GM19328 (cell line): ENCODE data around the gene GLIPR1L1.
"Not testable (repeated sequence)": the region's sequence is repeated elsewhere in the genome, so short reads cannot be mapped to it uniquely, and the experiment has no call there.

ENCODE experiments used
- ATAC-seq: cut with Tn5 transposase; IDR thresholded peaks from one replicate; pipeline ENCODE4 v1.9.1; 2021; ENCODE audit warnings: mild to moderate bottlenecking, moderate library complexity; ENCODE audit not compliant: unreplicated experiment

The GLIPR1L1 gene, protein sequence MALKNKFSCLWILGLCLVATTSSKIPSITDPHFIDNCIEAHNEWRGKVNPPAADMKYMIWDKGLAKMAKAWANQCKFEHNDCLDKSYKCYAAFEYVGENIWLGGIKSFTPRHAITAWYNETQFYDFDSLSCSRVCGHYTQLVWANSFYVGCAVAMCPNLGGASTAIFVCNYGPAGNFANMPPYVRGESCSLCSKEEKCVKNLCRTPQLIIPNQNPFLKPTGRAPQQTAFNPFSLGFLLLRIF

DNA sequence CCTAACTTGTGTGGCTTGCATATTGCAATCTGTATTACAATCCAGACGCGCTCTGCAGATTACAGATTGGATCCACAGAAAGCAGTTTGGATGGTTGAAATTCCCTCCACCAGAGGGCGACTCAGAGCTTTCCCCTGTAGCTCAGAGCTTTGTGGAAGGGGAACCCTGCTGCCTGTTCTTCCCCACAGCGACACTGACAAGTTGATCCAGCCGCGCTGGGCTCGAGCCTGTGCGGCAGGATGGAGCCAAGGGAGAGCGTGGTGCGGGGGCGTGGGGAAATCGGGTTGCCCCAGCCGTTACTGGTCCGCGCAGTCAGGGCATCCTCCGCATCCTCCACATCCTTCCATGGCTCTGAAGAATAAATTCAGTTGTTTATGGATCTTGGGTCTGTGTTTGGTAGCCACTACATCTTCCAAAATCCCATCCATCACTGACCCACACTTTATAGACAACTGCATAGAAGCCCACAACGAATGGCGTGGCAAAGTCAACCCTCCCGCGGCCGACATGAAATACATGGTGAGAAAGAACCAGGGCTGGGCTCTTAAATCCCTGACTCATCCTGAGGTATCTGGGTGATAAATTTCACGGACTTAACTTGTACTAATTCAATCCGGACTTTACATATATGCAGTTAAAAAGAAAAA, at the start of gene GLIPR1L1:
Gene GLIPR1L1 (plus strand): TSS at position 287 of the 647 bp plus-strand sequence. CDS start 59 bp downstream, at position 346.
- peak; percentile 52 for ATAC-seq

DNA sequence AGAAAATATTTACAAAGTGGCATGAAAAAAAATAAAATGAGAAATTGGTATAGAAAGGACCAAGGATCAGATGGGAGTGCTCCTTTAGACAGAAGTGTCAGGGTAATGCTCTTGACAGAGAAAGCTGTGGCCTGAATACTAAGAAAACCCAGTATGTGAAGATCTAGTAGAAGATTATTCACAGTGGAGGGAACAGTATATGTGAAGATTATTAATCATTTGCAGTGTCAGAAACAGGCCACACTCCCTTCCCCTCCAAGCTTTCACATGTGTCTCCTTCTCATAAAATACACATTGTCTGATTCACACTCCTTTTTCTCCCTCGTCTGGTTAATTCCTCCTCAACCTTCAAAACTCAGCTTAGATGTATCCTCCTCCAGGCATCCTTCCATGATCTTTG, 45.6 kb upstream of the GLIPR1L1 start:
- ATAC-seq, result no peak

DNA sequence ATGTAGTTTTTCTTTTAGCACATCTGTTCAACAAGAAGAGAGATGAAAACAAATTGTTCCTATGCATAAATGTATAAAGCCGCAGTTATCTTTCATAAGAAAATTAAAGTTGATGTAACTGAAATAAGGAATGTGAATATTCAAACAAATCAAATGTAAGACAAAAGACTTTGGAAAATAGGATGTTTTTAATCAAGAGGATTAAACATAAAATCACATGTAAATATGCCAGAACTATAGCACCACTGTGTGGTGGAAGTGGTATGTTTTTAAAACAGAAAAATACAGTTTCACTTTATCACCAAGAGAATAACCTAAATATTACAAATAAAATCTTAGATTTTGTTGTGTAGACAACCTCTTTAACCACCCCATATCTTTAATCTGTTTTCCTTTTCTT, 44.7 kb upstream of the GLIPR1L1 start:
- ATAC-seq, result no peak

DNA sequence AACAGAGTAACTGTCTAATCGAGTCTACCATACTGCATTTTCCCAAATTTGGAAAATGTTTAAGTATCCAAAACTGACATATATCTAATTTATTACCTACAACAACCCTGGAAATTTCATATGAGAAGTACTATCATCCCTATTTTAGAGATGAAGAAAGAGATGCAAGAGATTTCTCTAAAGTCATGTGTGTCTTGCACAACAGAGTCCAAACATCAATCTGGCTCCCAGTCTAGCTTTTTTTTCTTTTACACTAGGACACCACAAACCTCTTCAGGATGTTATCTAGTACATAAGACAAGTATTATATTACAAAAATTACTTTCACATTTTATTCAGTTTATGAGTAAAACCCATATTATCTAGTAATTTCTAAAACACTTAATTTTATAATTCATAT, 43.5 kb upstream of the GLIPR1L1 start:
- ATAC-seq, result no peak

DNA sequence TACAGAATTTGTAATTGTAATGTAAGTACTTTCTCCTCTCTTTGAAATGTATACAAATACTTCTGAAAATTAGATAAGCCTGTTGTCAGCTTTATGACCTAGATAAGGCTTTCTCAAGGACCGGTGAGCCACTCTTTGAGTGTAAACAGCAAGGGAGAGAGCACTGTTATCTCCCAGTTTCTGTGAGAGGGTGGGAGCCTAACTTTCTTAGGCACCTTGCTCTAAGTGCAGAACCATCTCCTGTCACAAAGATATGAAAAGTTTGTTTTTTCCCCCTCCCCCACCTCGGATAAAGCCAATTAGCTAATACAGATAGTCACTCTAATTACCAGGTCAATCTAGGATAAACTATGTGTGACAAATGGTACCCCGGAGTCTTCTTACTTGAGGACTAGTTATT, 40.1 kb upstream of the GLIPR1L1 start:
- ATAC-seq, result no peak

DNA sequence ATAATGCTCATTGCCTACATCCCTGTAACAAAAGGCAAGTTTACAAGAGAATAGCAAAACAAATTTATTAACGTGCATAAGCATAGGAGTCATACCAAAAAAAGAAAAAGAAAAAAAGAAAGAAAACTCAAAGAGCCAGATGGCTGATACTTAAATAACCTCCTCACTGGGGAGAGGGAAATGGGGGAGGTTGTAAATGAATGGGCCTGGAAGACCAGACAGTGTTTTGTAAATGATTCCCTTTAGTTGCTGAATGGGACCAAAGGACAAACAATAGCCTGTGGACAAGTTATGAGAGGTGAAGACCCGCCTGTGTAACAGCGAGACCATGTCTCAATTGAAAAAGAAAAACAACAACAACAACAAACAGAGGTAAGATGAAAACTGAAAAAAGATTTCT, 39.7 kb upstream of the GLIPR1L1 start:
- no peak for ATAC-seq

DNA sequence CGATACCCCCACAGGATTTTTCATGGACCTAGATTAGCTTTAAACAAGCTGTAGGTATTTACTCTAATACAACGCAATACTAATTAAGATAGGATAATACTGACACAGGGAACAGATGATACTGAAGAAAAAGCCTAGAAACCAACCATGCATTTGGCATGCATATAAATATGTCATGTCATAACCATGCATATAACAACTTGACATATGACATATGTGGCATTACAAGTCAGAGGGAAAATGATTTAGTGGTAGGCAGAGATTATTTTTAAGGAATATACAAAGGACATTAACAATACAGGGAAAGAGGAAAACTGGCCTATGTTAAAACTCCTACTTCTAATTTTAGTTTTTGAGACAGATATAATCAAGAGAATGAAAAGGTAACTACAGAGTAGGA, 32.2 kb upstream of the GLIPR1L1 start:
- ATAC-seq, result no peak

DNA sequence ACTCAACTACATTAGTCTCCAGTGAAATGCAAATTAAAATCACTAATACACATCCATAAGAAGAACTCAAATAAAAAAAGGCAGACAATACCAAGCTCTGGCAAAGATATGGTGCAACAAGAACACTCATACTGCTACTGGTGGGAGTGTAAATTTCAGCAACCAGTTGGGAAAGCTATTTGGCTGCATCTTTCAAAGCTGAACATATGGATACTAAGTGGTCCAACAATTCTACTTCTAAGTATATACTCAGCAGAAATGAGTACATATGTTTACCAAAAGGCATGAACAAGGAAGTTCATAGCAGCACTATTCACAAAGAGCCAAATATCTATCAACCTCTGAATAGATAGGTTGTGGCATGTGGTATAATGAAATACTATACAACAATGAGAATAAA, 31.7 kb upstream of the GLIPR1L1 start:
- ATAC-seq, result no peak

DNA sequence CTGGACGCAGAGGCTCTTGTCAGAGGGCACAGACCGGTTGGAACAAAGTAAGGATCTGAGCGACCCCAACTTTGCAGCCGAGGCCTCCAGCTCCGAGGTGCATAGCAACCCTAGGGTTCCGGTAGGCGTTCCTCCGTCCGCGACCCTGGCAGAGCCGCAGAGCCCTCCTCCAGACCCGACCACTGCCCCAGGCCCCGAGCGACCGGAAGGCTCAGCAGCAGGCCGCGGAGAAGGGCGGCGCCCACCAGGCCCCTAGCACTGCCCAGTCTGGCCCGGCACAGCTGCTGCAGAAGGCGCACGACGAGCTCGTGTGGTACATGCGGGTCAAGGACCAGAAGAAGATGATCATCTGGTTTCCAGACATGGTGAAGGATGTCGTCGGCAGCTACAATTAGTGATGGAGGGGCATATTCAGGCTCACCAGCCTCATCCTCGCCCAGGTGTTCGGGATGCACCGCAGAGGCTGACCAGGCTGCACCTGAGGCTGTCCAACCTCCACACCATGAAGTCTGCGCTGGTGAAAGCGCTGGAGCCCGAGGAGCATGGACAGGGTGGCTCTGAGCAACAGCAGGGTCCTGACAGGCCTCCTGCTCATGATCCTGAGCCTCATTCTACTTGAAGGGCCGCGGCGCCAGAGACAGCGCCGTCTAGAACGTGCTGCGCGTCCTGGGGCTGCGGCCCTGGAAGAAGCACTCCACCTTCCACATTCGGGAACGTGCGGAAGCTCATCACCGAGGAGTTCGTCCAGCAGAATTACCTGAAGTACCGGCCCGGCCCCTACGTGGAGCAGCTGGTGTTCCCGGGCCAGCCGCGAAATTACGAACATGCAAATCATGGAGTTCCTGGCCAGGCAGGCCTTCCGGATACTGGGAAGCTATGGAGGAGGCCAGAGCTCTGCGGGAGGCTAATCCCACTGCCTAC, 28.8 kb upstream of the GLIPR1L1 start:
- no peak for ATAC-seq

DNA sequence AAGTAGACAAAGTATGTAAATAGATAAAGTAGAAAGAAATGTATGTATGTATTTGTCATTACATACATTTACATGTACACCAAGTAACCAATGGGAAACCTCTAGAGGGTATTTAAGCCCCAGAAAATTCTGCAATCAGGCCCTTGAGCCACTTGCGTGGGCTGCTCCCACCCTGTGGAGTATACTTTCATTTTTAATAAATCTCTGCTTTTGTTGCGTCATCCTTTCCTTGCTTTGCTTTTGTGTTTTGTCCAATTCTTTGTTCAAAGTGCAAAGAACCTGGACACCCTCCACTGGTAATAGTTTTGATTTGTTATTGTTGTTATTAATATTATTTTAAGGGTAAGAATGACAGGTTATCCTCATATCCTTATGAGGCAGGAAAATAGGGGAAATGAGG, 26.2 kb upstream of the GLIPR1L1 start:
- no peak for ATAC-seq

DNA sequence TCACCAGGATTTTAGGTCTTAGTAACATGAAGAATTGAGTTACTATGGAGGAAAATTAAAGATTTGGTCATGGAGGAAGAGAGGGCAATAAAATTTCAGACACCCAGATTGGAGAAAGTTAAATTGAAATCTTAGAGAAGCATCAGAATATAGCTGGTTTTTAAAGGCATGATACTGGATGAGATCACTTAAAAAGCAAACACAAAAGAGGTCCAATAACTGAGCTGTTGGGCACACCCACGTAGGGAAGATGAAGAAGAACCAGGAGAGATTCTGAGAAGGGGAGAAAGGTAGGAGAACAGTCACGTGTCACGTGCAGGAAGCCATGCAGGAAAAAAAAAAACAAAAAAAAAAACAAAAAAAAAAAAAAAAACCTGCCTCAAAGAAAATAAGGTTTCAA, 23.1 kb upstream of the GLIPR1L1 start:
- no peak for ATAC-seq

DNA sequence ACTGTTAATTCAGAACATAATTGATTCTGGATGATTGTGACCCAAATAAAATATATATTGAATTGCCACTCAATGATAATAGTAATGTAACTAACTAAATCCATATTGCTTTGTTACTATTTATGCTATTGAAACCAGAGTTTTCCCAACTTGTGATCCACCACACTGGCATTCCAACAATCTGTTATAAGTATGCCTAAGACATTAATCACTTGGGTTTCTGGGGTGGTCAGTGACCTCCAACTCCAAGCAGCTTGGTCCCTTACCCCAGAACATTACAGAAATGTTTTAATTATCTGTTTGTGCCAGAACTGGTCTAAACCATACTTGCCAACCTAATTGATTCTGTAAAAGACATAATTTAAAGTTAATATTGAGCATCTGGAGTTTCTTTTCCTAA, 19.0 kb upstream of the GLIPR1L1 start:
- no peak for ATAC-seq

DNA sequence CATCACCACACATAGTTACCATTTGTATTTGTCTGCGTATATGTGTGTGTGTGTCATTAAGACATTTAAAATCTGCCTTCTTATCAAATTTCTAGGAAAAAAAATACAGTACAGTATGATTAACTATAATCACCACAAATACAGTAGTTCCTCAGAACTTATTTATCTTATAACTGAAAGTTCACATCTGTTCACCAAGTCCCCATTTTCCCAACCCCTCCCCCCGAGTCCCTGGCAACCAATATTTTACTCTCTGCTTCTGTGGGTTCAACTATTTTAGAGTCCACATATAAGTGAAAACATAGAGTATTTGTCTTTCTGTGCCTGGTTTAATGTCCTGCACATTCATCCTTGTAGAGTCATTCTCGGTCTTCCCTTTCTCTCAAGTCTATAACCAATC, 16.7 kb upstream of the GLIPR1L1 start:
- ATAC-seq, result no peak

DNA sequence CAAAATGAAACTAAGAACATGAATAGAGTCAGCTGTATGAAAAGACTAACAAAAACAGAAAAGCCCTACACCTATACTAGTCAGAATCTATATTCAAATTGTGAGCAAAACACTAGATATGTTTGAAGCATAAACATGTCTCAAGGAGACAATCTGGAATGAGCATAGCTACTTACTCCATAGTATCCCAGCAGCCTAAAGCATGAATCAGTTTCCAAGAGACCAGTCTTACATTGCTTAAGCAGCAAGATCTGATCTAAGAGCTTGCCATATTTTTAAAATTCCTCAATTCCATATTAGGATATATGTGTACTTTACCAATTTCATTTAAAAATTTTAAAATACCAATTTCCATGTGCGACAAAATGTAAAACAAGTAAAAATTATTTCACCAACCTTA, 12.0 kb upstream of the GLIPR1L1 start:
- no peak for ATAC-seq

DNA sequence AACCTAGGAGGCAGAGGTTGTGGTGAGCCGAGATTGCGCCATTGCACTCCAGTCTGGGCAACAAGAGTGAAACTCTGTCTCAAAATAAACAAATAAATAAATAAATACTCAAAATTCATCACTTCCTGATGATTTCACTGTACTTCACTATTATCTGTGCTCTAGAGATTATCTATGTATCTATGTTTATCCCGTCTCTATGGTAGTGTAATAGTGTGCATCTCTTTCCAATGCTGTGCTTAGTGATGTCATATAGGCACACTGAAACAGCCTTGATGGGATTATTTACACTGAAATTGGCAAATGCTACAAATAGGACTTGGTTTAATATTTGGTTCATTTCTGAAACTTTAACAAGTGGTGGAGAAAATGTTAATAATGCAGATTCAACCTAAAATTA, 10.8 kb upstream of the GLIPR1L1 start:
- ATAC-seq, result no peak

DNA sequence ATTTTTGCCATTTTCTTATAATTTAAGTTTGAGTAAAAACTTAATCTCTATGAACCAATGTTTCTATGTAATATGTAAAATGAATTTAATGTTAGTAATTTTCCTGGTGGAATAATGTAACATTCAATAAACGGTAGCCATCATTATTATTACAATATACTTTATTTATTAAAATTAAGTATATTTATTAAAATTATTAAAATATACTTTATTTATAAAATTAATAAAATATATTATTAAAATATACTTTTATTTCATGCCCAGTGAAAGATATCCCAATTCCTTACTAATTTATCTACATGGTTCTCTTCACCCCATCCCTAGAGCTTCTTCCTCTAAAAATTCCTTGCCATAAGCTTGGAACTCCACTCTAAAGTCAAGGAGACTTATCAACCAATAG, 6.8 kb upstream of the GLIPR1L1 start:
- no peak for ATAC-seq

DNA sequence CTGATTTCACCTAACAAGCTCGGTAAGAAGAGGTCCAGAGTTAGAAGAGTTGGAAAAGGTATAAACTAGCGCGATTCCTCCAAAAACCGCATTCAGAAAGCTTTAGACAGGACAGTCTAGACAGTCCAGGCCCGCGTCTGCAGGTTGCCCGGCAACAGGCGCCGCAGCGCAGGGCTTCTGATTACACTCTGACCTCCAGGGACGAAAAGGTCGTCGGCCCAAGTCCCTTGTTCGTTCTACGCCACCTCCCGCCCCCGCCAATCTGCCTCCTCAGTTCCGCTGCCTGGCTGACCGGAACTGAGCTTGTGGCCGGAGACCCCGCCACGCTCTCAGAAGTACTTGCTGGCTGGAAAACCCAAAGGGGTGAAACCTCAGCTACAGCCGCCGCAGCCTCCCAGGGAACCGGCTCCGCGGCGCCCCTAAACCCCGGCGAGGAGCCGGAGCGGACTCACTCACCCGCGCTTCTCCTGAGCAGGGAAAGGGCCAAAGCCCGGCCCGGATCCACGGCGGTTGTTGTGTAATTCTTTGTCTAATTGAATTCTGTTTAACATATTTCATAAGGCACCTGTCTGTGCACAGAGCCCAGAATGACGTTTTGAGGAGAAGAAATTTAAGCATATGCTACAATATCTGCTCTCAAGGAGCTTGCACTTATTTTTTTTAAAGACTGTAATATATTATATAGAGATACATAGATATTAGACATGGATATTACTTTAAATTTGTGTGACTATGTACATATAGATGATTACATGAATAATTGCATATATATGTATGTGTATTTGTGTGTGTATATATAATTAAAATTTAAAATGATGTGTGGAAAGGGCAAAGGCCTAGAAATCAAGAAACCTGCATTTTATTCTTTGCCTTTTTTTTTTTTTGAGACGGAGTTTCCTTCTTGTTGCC, 4.3 kb upstream of the GLIPR1L1 start, which contains the start of gene CAPS2:
Gene CAPS2 (minus strand): TSS at position 407 of the 909 bp plus-strand sequence. CDS start 3,826 bp downstream, outside the sequence.
- ATAC-seq, result peak; percentile 85

DNA sequence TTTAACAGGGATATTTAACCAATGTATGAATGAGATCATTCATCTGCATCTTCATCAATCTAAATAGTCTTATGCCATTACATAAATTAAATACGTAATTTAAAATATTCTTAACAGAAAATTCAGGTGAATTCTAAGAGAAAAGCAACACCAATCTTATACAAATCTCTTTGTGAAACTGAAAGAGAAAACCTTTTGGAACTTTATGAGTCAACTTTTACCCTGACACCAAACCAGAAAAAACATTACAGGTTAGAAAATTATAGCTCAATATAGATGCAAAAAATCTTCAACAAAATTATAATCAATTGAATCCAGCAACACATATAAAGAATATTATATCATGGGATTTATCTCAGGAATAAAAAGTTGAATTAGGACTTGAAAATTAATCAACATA, 3.4 kb downstream of the GLIPR1L1 start:
- ATAC-seq, result no peak

DNA sequence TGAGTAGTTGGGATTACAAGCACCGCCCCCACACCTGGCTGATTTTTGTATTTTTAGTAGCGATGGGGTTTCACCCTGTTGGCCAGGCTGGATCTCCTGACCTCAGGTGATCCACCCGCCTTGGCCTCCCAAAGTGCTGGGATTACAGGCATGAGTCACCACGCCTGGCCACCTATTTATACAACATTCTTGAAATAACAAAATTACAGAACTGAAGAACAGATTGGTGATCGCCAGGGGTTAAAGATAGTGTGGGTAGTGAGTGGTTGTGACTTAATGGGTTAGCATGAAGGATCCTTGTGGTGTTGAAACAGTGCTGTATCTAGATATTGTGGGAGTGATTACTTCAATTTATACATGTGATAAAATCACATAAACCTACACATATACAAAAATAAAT, 7.4 kb downstream of the GLIPR1L1 start:
- no peak for ATAC-seq

DNA sequence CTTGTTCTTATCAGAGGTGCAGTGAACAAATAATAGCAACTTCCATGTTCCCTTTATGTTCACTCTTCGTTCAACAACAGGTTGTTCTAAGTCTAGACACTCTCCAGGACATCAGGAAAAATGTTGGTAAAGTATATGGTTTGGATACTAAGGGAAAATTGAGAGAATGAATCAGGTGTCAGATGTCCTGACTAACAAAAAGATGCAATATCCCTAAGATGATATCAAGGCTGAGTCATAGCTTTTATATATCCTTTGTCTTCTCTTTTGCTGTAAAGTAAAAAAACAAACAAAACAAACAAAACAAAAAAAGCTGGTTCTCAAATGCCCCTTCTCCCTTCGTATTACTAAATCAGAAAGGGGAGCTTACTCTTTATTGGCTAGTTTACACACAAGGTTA, 11.1 kb downstream of the GLIPR1L1 start:
- ATAC-seq, result no peak

DNA sequence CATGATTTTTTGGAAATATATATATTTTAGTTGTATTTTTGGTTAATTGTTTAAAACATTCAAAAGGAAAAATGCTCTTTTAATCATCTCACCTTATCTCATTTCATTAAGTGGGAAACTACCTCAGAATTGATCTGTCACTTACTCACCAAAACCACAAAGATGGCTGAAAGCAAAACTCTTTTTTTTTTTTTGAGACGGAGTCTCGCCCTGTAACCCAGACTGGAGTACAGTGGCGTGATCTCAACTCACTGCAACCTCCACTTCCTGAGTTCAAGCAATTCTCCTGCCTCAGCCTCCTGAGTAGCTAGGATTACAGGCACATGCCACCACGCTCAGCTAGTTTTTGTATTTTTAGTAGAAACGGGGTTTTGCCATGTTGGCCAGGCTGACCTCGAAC, 11.7 kb downstream of the GLIPR1L1 start:
- ATAC-seq, result not testable (repeated sequence)
